Stimulated activated memory B cell treated with anti-CD40 and anti-IgM and Interleukin-4, amounts not matched to agents 10 μg/mL and 1 μg/mL and 100 μg/mL, for 72 hours (primary cell): ENCODE measurements around the gene PHETA1.

ENCODE experiments used
- ATAC-seq: fragments of 150-1000 bp; cut with Tn5 transposase; 2 replicates; pipeline ENCODE4 v1.10.0; 2021
- H3K27ac Mint-ChIP-seq: one replicate; pipeline ENCODE4 v1.8.0; 2022; ENCODE audit warnings: mild to moderate bottlenecking, mixed read lengths
- H3K27me3 Mint-ChIP-seq: one replicate; pipeline ENCODE4 v1.8.0; 2022; ENCODE audit warnings: mixed read lengths
- H3K36me3 Mint-ChIP-seq: one replicate; pipeline ENCODE4 v1.8.0; 2022; ENCODE audit warnings: mixed read lengths
- H3K4me1 Mint-ChIP-seq: one replicate; pipeline ENCODE4 v1.8.0; 2022; ENCODE audit warnings: mixed read lengths
- H3K4me3 Mint-ChIP-seq: one replicate; pipeline ENCODE4 v1.8.0; 2022; ENCODE audit warnings: mild to moderate bottlenecking, moderate library complexity, mixed read lengths
- H3K9me3 Mint-ChIP-seq: one replicate; pipeline ENCODE4 v1.8.0; 2022; ENCODE audit warnings: mixed read lengths

PHETA1 gene

DNA sequence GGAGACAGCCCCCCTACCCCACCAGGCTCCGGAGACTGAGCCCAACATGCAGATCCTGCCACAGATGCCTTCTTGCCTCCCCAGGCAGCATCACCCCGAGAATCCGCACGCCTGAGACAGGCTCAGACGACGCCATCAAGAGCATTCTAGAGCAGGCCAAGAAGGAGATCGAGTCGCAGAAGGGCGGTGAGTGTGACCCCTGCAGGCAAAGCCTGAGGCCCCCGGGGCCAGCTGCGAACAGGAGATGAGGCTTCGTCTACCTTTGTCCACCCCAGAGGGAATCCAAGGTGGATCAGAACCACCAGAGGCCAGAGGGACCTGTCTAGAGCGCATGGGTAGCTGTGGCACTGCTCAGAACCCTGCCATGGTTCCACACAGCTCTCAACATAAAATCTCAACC, 56.9 kb downstream of the PHETA1 start:
- Mint-ChIP-seq H3K36me3 (no peaks in the 10 kb centered on the region), H3K4me1 (peaks cover 14% of the 10 kb centered on the region), H3K9me3 (peaks cover 7% of the 10 kb centered on the region), H3K4me3 (no peak overlapping the region), H3K27ac (no peak overlapping the region), H3K27me3 (peaks cover 25% of the 10 kb centered on the region)
- ATAC-seq, result no peak

DNA sequence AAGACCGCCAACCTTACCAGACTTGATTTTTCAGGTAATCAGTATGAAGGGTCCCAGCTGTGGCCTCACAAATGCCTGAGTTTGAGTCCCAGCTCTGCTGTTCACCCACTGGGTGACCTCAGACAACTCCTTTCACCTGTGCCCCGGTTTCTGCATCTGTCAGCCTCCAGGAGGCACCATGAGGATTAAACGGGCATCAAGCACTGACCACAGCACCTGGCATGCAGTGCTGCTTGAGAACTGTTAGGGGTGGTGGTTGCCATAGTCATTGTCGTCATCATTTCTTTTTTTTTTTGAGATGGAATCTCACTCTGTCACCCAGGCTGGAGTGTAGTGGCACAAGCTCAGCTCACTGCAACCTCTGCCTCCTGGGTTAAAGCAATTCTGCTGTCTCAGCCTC, 57.9 kb downstream of the PHETA1 start:
- Mint-ChIP-seq H3K27ac (no peak overlapping the region), H3K9me3 (peaks cover 11% of the 10 kb centered on the region), H3K4me1 (peaks cover 14% of the 10 kb centered on the region), H3K27me3 (peaks cover 25% of the 10 kb centered on the region), H3K4me3 (no peak overlapping the region), H3K36me3 (no peaks in the 10 kb centered on the region)
- no peak for ATAC-seq
